GM12878 (cell line): Measurements from ENCODE around the gene TRMT13.

Experiments used
- CHD4 ChIP-seq: fragments of 200-600 bp; sonication (generic); IDR thresholded peaks from 2 replicates; pipeline ENCODE4 v1.6.1; 2016; ENCODE audit warnings: mild to moderate bottlenecking
- CTCF ChIP-seq, 3 experiments: IDR thresholded peaks in 2 of 3; conservative IDR thresholded peaks in 1 of 3; 2 replicates each; pipeline ENCODE4 v1.5.1; 2011; ENCODE audit warnings: low read depth in 3 of 3, low read length in 3 of 3, mild to moderate bottlenecking in 3 of 3, control low read depth in 2 of 3, moderate library complexity in 2 of 3, inconsistent platforms in 1 of 3, mixed read lengths in 1 of 3; ENCODE audit not compliant: control insufficient read depth in 2 of 3, insufficient read depth in 1 of 3; ENCODE audit errors: extremely low read depth in 1 of 3
- EED ChIP-seq: sonication (generic); IDR thresholded peaks from 2 replicates; pipeline ENCODE4 v1.6.1; 2016; ENCODE audit warnings: antibody characterized with exemption, low read depth
- JUNB ChIP-seq: IDR thresholded peaks from 2 replicates; pipeline ENCODE4 v1.6.1; 2016; ENCODE audit warnings: antibody characterized with exemption, mild to moderate bottlenecking
- KAT2A ChIP-seq: conservative IDR thresholded peaks from 2 replicates; pipeline ENCODE4 v1.6.1; 2011; ENCODE audit warnings: low read depth, low read length; ENCODE audit not compliant: control insufficient read depth
- MYC ChIP-seq: IDR thresholded peaks from 2 replicates; pipeline ENCODE4 v1.6.1; 2011; ENCODE audit warnings: mild to moderate bottlenecking, low read length, moderate library complexity, inconsistent platforms; ENCODE audit not compliant: insufficient read depth, insufficient replicate concordance, insufficient read length, severe bottlenecking
- NR2C2 ChIP-seq: IDR thresholded peaks from 2 replicates; pipeline ENCODE4 v1.6.1; 2011; ENCODE audit warnings: borderline replicate concordance, low read depth; ENCODE audit not compliant: control insufficient read depth, insufficient read length
- POLR2A ChIP-seq: IDR thresholded peaks from 2 replicates; pipeline ENCODE4 v1.6.1; 2011; ENCODE audit warnings: low read depth, mild to moderate bottlenecking, low read length
- RAD21 ChIP-seq: IDR thresholded peaks from 2 replicates; pipeline ENCODE4 v1.6.1; 2011; ENCODE audit warnings: mild to moderate bottlenecking, low read depth, low read length, moderate library complexity; ENCODE audit not compliant: insufficient read depth
- USF2 ChIP-seq: IDR thresholded peaks from 2 replicates; pipeline ENCODE4 v1.6.1; 2011; ENCODE audit warnings: low read depth, low read length, improper control_type of control experiment, borderline replicate concordance
- YY1 ChIP-seq: IDR thresholded peaks from 2 replicates; pipeline ENCODE4 v1.6.1; 2011; ENCODE audit warnings: low read depth, mild to moderate bottlenecking, low read length
- ZSCAN29 ChIP-seq: fragments of 450-650 bp; IDR thresholded peaks from 2 replicates; pipeline ENCODE4 v1.6.1; 2017; ENCODE audit warnings: mild to moderate bottlenecking, moderate library complexity
- TF ChIP-seq, protein P1 (sequence below): IDR thresholded peaks from 2 replicates; pipeline ENCODE4 v1.6.1; 2012; ENCODE audit warnings: low read length, inconsistent platforms
- TF ChIP-seq, protein P2 (sequence below): fragments of 450-650 bp; IDR thresholded peaks from 2 replicates; pipeline ENCODE4 v1.6.1; 2018; ENCODE audit warnings: borderline replicate concordance, mild to moderate bottlenecking; ENCODE audit not compliant: partially characterized antibody

DNA sequence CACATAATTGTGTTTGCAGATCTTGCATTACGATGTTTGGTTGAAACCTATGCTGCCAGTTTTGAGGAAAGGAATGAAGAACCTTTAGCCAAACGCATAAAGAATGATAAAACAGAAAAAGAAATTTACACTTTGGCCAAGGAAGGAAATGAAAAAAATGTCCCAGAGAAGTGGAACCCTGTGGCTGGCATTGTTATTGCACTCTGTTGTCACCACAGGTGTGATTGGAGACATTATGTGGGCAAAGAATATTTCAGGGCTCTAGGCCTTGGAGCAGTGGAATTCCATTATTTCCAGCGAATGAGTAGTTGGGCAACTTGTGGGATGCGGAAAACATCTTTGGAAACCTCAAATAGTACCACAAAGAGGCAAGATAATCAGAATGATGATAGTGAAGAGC is 14.9 kb downstream of the TRMT13 start:
- TF ChIP-seq NR2C2 (no peak), USF2 (no peak), CHD4 (no peak), POLR2A (no peak), ZSCAN29 (no peak), CTCF (IDR thresholded peaks at IDR 0.05 in 2 of 3, conservative IDR thresholded peaks at IDR 0.05 in 1 of 3; ENCODE audit: control insufficient read depth in 2 of 3, extremely low read depth in 1 of 3, insufficient read depth in 1 of 3, low read depth in 3 of 3, low read length in 3 of 3) (no peak), YY1 (no peak), RAD21 (no peak), MYC (no peak), JUNB (no peak), KAT2A (no peak), EED (no peak)
- TF ChIP-seq, protein P1, sequence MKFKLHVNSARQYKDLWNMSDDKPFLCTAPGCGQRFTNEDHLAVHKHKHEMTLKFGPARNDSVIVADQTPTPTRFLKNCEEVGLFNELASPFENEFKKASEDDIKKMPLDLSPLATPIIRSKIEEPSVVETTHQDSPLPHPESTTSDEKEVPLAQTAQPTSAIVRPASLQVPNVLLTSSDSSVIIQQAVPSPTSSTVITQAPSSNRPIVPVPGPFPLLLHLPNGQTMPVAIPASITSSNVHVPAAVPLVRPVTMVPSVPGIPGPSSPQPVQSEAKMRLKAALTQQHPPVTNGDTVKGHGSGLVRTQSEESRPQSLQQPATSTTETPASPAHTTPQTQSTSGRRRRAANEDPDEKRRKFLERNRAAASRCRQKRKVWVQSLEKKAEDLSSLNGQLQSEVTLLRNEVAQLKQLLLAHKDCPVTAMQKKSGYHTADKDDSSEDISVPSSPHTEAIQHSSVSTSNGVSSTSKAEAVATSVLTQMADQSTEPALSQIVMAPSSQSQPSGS, result no peak
- TF ChIP-seq, protein P2, sequence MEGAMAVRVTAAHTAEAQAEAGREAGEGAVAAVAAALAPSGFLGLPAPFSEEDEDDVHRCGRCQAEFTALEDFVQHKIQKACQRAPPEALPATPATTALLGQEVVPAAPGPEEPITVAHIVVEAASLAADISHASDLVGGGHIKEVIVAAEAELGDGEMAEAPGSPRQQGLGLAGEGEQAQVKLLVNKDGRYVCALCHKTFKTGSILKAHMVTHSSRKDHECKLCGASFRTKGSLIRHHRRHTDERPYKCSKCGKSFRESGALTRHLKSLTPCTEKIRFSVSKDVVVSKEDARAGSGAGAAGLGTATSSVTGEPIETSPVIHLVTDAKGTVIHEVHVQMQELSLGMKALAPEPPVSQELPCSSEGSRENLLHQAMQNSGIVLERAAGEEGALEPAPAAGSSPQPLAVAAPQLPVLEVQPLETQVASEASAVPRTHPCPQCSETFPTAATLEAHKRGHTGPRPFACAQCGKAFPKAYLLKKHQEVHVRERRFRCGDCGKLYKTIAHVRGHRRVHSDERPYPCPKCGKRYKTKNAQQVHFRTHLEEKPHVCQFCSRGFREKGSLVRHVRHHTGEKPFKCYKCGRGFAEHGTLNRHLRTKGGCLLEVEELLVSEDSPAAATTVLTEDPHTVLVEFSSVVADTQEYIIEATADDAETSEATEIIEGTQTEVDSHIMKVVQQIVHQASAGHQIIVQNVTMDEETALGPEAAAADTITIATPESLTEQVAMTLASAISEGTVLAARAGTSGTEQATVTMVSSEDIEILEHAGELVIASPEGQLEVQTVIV, result no peak
